AG04450 (cell line): Measurements from ENCODE around the gene SIX3. TPM values are rescaled to one million over a fixed set of nuclear protein-coding genes. Genes with fewer than 3 reads are reported as not detected.

Experiments
- CTCF ChIA-PET: fragments of 300-600, 350-600 bp; formaldehyde crosslinking; extraction: SDS; loops from one replicate; lab custom pipeline; 2022; ENCODE audit warnings: antibody characterized with exemption, inconsistent platforms; lab: Charles Lee
- POLR2A ChIA-PET: fragments of 350-600 bp; formaldehyde crosslinking; extraction: SDS; loops from one replicate; lab custom pipeline; 2021; ENCODE audit warnings: antibody characterized with exemption, inconsistent platforms; lab: Yijun Ruan, JAX
- DNase-seq: peaks from one replicate; pipeline ENCODE4 v3.0.0-alpha.2; 2011; ENCODE audit warnings: low read depth, low spot score
- H3K27ac ChIP-seq: one replicate; pipeline ENCODE4 v1.5.1; 2012; ENCODE audit warnings: low read depth, low read length, control low read depth
- H3K27me3 ChIP-seq: one replicate; pipeline ENCODE4 v1.6.0; 2012; ENCODE audit warnings: low read length; ENCODE audit not compliant: control insufficient read depth, insufficient read depth
- H3K4me3 ChIP-seq: 2 replicates; pipeline ENCODE4 v1.5.1; 2011; ENCODE audit warnings: mild to moderate bottlenecking, low read depth, low read length, control low read depth
- H3K9me3 ChIP-seq: 2 replicates; pipeline ENCODE4 v1.5.1; 2012; ENCODE audit warnings: low read length; ENCODE audit not compliant: control insufficient read depth, insufficient read depth
- CTCF ChIP-seq: IDR thresholded peaks from 2 replicates; pipeline ENCODE4 v1.5.1; 2011; ENCODE audit warnings: low read depth, low read length, control low read depth, inconsistent platforms
- polyA plus RNA-seq: library from polyadenylated mRNA; depleted of rRNA; stranded (reverse); fragments of >200 nt; gene quantifications from 2 replicates; pipeline ENCODE4 v1.2.3, GENCODE V29; 2011

The SIX3 gene
- polyA plus RNA-seq, 1 experiment: not detected

GRCh38 chr2:44944952-44945612 lies 3.6 kb downstream of the SIX3 start:
- no peak overlapping the region for H3K27ac ChIP-seq
- POLR2A ChIA-PET: no interaction called here
- H3K4me3 ChIP-seq: no peak overlapping the region
- H3K27me3 ChIP-seq: peaks cover 96% of the 10 kb centered on the region
- CTCF ChIA-PET: no interaction called here
- DNase-seq: no peak
- peaks cover 10% of the 10 kb centered on the region; the same call in 1 of the 2 replicates for H3K9me3 ChIP-seq
- no peak for TF ChIP-seq CTCF

GRCh38 chr2:44945676-44946371 lies 4.3 kb downstream of the SIX3 start:
- POLR2A ChIA-PET: no interaction called here
- DNase-seq: no peak
- Histone ChIP-seq H3K27me3 (peaks cover 96% of the 10 kb centered on the region), H3K9me3 (peaks cover 9% of the 10 kb centered on the region; the same call in 1 of the 2 replicates), H3K27ac (no peak overlapping the region), H3K4me3 (no peak overlapping the region)
- CTCF ChIA-PET: no interaction called here
- TF ChIP-seq CTCF: no peak

- DNase-seq: no peak
- H3K4me3 ChIP-seq: no peak overlapping the region
- H3K27ac ChIP-seq: no peak overlapping the region
- TF ChIP-seq CTCF: no peak
- peaks cover 6% of the 10 kb centered on the region; the same call in 1 of the 2 replicates for H3K9me3 ChIP-seq
- H3K27me3 ChIP-seq: peaks cover 96% of the 10 kb centered on the region
- POLR2A ChIA-PET: no interaction called here
- CTCF ChIA-PET: no interaction called here
Observed at GRCh38 chr2:44946372-44947027, 5.0 kb downstream of the SIX3 start.

GRCh38 chr2:44947028-44947375 lies 5.5 kb downstream of the SIX3 start:
- Histone ChIP-seq H3K9me3 (peaks cover 6% of the 10 kb centered on the region; the same call in 1 of the 2 replicates), H3K4me3 (no peak overlapping the region), H3K27ac (no peak overlapping the region), H3K27me3 (peaks cover 95% of the 10 kb centered on the region)
- no peak for TF ChIP-seq CTCF
- ChIA-PET CTCF (no interaction called here), POLR2A (no interaction called here)
- DNase-seq: no peak
